T1000 (cell line): ENCODE measurements around the gene VASH1.

ENCODE experiments used
- DNase-seq: peaks from one replicate; lab custom pipeline; 2025; ENCODE audit warnings: mixed read lengths; lab: John Stamatoyannopoulos, UW

Gene VASH1

DNA sequence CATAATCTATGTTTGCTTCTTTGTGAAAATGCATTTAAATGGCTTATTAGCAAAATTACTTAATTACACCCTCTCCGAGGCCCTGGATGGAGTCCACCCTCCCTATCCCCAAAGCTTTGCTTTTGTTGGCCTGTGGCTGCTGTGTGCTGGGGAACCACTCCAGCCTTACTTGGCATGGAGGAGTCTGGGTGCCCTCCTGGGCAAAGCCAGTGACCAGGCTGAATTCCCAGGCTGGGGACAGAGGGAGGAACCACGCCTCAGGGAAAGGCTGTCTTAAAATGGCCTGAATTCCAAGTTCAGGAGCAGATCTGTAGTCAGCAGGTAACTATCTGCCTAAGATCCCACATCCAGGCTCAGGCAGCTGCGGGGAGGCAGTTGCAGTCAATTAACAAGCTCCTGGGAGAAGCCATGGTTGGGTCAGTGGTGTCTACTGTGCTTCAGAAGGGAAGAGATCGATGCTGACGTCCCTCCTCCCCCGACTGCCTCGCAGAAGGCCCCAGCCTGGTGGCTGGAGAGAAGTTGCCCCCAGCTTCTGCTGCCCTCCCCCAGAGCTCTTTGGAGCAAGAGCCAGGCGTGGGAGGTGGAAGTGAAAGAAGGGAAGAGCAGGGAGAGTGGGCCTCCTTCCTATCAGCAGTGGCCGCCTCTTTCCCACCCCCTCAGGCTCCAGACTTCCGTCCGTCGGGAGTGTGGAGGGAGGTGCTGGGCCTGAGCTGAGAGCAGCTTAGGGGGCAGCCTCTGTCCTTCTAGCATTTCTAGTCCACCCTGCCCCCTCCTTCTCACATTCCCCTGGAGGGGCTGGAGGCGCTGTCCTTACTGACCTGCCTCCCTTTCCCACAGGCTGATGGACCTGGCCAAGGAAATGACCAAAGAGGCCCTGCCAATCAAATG lies 11.3 kb downstream of the VASH1 start:
- DNase-seq: no peak

DNA sequence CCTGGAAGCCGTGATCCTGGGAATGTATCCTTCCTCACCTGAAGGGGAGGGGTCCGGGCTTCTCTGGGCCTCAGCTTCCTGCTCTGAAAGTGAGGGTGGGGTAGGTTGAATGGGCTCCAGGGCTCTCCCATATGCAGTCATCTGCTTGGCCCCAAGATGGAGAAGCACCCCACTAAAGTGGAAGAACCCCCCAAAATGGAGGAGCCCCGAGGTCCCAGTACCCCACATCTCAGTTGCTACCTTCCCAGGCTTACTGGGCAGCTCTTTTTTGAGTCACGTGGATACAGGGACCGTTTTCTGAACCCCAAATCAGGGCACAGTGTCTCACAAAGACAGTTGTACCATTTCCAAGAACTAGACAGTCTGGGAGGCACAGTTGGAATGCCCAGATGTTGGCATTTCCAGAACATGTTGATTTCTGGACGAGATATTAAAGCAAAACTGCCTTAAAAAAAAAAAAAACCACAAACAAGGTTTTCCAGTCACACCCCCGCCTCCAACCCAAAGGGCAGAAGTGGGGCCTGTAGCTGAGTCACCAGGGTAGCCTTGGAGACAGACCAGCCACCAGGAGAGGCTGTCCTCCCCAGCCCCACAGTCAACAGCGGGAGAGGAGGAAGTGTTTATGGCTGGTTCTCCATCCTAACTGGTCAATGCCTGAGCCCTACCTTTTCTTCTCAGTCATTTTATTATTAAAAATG lies 12.1 kb downstream of the VASH1 start:
- DNase-seq: peak; percentile 40

DNA sequence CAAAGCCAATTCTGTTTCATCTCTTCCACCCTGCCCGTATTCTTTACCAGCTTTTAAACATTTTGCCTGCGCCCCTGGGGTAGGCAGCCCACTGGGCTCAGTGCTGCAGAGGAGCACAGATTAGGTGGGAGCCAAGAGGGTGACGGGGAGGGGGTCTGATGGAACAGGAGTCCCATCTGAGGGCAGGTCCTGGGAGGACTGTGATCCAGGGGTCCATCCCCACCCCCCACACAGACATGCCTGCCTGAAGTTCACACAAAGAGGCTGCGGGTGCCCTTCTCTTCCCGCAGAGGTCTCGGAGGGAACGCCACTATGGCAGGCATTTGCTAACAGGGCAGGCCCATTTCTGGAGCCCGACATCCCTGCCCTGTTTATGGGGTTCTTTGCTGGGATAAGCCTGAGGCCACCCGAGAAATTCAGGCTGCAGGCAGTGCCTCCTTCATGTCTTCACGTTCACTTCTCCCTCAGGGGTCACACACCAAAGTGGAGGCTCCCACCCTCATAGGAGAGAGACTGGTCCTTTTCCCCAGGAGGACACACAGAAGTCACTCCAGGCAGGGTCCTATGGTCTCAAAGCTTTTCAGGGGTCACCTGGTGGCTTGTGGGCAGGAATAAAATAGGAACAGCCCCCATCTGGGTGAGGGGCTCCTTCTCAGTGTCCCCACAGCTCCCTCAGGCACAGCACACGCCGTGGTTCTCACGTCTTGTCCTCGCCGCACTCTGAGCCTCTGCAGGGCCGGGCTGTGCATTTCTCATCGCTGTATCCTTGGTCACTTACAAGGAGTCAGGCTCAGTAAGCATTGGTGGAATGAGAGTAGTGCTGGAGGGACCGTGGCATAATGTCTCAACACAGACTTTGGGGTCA lies 12.9 kb downstream of the VASH1 start:
- no peak for DNase-seq

DNA sequence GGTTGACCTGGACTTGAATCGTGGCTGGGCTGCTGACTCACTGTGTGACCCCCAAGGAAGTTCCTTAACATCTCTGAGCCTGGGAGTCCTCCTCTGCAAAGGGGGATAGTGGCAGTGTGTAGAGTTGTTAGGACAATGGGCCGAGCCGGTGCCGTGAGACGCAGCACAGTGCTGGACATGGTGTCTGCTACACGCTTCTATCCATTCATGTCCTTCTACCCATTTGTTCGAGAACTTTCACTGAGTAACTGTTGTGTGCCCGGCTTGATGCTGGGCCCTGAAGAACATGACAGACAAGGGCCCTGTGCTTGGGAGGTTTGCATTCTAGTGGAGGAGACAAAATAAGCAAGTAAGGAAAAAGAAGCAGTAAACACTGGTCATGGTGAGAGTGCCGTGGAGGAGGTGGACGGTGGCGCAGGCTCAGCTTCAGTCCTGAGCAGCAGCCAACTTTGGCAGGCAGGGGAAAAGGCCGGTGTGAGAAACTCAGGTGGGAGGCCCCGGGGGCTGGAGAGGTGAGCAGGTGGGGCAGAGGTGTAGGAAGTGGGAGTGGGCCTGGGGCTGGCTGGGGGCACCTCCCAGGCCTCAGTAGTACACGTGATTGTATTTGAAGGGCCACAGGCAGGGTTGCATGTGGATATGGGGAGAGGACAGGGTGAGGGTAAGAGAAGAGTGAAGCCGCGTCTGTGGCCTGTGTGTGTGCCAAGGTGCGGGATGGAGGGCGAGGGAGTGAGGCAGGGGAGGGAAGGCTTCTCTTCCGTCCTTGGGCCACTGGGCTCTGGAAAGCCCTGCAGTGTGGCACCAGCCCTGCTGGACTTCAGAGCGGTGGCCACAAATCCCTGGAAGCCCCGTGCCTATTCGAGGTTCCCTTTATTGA lies 13.8 kb downstream of the VASH1 start:
- no peak for DNase-seq

DNA sequence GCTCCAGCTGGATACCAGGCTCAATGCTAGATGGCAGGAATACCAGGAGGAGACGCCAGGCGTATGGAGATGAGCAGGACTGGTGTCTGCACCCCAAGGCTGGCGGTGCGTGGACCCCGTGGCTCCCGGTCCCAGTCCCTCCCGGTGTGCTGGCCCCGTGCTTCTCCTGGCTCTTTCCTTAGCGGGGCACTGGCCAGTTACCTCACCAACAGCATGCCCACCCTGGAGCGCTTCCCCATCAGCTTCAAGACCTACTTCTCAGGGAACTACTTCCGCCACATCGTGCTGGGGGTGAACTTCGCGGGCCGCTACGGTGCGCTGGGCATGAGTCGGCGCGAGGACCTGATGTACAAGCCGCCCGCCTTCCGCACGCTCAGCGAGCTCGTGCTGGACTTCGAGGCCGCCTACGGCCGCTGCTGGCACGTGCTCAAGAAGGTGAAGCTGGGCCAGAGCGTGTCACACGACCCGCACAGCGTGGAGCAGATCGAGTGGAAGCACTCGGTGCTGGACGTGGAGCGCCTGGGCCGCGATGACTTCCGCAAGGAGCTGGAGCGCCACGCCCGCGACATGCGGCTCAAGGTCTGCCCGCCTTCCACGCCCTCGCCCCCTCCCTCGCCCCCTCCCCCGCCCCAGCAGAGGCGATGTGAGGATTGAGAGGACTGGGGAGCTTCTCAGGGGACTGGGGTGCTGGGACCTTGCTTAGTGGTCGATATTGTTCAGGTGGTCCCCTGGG lies 14.6 kb downstream of the VASH1 start:
- no peak for DNase-seq

DNA sequence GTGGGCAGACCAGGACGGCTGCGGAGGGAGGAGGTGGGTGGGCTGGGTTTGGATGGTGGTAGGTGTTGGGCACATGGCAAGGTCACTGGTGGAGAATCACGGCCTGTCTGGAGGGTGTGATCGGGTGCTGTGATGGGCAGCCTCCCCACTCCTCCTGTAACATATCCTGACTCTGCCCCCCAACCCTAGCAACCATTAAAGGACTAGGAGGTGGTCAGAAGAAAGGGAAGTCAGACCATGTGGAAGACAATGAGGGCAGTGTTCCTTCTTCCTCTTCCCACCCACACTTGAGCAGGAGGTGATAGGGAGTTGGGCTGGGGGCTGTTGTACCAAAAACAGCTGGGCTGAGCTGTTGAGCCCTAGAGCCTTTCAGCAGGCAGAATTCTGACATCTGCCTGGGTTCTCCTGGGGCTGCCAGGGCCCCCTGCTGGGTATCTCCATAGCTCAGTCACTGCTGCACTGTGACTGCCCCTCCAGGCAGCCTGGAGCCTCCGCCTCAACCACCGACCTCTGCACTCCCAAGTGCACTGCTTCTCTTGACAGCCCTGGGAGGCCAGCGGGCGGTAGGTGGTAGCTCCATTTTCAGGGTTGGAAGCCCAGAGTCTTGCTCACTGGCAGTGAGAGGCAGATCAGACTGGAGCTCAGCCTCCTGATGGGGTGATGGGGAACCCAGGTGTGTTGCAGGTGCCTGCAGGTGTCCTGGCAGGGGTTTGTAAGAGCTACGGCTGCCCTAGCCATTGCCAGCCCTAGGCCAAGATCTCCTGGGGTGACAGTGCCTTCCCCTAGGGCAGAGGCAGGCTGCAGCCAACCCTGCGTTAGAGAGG lies 15.4 kb downstream of the VASH1 start:
- DNase-seq: no peak

DNA sequence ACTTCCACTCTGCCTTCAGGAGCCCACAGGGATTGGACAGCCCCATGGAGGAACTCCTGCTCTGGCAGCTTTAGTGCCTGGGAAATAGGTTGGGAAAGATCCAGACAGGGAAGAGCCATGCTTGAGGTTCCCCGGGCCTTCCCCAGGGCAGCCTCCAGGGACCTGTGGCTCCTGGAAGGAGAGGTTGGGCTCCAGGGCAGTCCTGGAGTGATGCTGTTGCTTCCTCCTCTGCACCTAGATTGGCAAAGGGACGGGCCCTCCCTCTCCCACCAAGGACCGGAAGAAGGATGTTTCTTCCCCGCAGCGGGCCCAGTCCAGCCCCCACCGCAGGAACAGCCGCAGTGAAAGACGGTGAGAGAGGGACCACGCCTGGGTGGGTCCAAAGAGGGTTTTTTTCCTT lies 16.5 kb downstream of the VASH1 start:
- DNase-seq: no peak

DNA sequence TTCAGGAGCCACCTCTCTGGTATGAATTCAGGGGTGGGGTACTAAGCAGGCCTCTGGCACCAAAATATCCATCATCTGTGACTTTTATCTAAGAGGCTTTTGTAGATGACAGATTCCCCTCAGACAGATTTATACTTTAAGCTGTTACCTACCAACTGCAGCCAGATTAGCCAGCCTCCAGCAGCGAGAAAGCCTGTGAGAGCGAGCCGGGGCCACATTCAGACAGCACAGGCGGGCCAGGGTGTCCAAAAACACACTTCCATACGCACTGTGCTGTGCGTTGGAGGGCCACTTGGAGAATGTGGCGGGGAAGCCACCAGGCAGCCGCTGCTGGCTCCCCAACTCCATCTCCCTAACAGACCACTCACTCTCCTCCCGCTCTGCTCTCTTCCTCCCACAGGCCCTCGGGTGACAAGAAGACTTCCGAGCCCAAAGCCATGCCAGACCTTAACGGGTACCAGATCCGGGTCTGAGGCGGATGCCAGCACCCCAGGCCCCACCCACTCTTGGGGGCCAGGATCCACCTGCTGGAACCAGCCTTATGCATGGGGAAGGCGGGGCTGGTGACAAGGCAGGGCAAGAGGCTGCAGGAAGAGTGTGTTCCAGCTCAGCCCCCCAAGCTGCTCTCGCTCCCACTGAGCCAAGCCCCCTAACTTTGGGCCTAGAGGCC lies 17.4 kb downstream of the VASH1 start:
- no peak for DNase-seq

DNA sequence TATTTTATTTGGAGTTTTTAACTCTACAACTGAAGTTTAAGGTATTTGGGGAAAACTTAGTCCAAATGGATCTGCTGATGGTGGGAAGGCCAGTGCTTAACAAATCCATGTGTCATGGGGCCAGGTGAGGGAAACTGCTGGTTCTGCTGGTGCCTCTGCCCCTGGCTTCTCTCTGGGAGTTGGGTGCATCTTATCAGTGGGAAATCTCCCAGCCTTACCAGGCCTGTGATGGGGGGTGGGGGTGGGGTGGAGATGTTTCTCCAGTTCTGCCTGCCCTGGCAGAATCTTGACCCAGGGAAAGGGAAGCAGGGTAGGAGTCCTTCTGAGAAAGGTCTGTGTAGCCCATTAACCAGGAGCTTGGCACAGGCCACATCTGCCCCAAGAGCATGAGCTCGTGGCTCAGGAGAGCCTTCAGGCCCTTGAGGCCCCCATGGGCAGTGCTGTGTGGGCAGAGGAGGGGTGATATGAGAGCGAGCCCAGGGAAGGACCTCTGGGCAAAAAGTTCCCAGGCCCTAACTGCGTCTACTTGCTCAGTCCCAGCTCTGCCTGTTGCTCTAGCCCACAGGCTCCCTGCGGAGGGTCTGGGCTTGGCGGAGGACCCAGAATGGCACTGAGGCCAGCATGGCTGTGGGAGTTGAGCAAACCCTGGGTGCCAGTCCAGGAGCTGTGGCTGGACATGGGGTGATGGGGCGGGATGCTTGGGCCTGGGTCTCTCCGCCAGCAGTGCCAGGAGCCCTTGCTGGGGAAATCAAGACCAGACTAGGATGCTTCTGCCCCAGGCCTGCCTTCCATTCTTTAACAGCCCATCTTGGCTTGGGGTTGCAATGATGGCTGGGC lies 18.2 kb downstream of the VASH1 start:
- DNase-seq: no peak

DNA sequence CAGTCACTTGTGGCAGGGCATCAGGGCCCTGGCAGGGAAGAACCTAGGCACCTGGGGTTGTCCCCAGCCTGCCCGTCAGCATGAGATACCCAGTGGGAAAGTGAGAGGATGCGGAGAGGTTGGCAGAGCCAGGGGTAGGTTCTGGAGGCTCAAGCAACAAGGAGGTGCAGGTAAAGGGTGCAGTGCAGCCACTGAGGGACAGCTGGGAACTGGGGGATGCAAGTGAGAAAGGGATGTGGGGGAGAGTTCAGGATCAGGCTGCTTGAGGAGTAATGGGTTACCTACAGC lies 18.7 kb downstream of the VASH1 start:
- no peak for DNase-seq

DNA sequence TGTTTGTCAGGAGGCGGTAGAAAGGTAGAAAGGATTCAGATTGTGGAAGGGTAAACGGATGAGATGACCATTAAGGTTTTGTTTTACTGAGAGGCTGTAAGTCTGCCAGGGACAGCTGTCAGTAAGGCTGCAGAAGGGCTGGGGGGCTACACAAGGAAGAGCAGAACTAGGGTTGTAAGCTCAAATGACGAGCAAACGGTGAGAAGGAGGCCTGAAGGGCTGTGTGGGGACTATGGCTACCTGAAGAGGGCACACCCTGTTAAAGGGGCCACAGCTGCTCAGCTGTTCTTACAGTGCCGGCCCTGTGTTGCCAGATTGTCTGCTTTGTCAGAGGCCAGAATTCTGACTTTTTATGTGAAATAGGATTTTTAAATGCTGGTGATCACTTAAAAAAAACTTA lies 19.1 kb downstream of the VASH1 start:
- DNase-seq: no peak

DNA sequence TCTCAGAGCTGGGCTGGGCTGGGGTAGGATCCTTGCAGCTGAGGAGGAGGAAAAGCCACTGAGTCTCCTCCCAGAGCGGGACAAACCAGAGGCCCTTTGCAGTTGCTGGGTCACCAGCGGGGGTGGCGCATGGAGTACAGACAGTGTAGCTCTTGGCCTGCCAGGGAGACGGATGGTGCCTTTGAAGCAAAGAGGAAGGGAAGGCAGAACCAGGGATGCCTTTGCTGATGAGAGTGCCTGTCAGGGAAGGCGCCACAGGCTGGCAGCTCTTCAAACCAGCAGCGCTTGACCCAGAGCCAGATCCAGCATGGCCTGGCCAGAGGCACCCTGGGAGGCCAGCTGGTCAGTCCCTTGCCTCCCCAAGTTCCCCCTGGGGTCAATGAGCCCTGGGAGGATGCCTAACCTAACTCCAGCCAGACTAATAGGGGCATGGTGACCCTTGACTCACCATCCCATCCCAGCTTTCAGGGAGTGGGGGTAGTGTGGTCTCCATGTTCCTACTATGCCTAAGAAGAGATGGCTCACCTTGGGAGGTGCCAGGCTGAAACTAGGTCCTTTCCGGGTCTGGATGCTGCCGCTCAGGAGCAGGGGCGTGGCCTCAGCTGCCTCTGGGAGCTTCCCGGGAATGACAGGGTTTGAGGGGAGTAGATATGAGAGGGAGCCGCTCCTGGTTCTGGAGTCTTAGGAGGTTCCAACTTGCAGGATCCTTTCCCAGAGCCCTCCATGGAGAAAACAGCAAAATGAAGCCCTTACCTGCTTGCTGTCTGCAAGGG lies 19.8 kb downstream of the VASH1 start:
- no peak for DNase-seq

DNA sequence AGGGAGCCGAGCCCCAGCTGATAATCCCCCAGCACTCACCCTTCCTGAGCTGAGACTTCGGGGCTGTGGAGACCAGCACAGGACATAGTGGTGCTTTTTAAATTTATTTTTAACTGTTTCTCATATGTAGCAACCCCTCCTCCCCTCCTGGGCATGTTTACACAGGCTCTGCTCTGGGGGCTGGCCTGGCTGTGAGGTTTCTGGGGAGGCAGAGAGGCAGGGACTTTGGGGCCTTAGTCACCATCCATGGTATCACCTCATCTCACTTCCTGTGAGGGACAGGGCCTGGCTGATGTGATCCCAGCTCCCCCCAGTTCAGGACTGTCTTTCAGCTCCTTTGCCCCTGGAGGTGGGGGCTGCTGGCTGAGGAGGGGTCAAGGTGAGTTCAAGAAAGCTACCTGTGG lies 20.4 kb downstream of the VASH1 start:
- DNase-seq: no peak

DNA sequence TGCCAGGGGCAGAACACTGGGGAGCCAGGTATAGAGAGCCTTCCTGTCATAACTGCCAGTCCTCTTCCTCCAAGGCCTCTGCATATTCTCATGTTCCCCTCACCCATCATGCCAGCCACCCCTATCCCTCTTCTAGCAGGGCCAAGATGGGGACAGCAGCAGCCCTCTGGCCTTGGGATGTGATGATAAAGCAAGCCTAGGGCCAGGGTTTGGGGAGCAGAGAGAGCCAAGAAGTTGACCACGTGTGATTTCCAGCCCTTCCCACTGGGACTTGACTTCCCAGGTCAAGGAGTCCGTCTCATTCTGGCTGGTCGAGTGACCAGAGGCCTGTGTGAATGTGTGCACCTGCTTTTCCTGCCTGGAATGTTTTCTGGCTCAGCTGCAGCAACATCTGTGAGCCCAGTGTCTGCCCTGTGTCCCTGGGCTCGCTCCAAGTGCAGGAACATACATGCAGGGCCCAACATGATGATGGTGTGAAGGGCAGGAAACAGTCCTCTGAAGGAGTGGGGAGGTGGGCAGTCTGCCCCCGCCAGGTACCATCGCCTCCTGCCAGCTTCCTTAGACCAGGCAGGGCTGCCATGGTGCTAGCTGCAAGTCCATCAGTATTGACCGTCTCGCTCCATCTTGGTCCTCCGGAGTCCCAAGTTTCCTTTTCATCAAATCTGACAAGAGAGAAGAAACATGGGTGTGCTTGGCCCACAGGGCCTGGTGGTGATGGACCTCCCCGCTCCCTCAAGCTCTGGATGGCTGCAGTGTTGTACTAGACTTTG lies 21.0 kb downstream of the VASH1 start:
- DNase-seq: no peak

DNA sequence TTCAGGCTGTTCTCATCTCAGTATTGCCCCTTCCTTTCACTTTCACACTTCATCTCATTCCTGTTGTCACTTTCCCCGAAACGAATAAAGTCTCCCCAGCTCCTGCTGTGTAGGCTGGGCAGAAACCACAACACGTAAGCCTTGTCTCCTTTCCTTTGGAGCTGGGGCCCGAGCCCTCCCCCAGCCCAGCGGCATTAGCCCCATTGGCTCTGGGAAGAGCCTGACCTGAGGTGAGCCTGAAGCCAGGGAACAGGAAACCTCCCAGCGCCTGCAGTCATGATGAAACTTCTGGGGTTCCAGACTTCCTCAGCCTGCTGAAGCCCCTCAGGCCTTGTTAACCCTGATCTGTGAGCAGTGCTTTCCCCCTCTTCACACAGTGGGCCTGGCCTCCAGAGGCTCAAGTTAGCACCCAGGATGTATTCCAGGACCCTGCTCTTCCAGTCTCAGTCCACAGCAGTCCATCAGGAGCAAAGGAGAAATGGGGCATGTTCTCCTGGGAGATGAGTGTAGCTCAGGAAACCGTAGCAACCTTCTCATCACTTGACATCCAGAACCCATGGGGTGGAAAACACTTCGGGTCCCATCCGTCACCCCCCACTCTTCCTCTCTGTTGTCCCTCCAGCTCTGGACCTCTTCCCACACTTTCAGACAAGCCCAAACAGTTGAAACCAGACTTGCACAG lies 21.8 kb downstream of the VASH1 start:
- DNase-seq: no peak

DNA sequence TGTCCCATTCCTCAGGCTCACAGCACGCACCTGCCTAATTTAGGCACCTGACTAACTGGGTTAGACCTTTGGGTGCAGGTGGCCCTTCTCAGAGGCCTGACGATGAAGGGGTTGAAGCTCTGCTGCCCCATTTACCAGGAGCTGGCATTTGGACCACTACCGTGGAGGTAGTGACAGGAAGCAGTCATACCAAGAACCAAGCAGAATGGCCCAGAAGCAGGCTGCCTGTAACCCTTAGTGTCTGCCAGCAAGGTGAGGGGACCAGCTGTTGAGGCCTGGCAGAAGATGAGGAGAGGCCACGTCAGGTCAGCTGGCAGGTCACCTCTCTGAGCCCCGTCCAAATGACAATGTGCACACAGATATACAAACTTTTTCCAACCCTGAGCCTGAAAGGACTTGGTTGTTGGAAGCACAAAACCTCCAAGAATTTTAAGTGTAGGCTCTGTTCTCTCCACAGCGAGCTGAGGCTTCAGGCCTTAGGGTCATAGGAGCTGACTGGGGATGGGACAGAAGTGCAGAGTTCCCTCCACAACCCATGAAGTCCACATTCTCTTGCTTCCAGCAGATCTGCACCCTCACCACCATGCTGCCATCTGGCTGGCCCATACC lies 23.1 kb downstream of the VASH1 start:
- no peak for DNase-seq
